Measurements from ENCODE around the gene DLX6.

Gene DLX6

DNA sequence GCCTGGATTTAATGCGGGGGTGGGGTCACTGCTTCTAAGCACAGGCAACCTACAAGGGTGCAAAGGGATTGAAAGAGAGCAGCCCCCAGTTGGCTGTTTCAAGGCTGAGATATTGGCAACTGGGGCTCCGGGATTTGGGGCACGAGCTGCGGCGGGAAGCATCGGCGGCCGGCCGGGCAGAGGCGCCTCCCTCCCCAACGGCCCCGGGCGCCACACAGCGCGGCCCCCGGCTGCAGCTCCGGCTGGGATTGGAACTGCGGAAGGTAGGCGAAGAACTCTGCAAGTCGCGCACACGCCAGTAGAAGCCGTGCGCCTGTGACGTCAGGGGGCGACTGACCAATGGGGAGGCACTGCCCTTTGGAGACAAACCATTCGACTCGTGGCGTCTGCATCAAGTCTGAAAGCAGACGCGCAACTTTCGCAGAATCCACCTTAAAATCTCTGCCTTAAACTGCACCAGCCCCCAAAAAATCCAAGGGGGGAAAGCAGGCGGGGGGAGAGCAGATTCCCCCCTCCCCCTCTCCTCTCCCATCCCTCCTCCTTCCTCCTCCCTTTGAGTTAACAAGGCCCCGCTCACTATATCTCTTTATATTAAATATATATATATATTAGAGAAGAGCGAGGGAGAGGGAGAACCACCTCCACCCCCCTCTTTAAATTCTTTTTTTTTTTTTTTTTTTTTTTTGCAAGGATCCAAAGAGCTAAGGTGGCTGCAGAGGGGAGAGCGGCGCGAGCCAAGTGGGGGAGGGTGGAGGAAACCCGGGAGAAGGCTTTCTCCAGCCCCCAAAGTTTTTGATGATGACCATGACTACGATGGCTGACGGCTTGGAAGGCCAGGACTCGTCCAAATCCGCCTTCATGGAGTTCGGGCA lies at the start of gene DLX6:
Gene DLX6, plus strand, starts transcription at position 371 of the 872 bp plus-strand sequence. Its CDS starts 425 bp downstream, at position 796.
- no peak for DNase-seq

DNA sequence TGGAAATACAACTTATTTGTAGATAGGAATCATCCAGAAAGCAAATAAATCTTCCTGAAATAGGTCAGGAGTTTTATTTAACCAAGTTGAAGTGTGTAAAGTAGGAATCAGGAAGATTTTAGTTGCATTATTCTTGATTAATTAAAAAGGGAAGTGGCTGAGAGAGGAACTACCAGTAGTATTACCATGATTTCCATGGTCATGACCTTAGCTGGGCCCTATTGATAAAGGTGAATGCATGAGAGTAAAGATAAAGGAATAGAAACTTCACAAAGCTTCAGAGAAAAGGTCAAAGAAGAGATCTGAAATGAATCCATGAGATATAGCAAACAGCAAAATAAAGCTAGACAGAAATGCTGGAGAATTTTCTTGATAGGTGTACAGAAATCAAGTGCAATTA lies 46.2 kb upstream of the DLX6 start:
- no peak for DNase-seq

DNA sequence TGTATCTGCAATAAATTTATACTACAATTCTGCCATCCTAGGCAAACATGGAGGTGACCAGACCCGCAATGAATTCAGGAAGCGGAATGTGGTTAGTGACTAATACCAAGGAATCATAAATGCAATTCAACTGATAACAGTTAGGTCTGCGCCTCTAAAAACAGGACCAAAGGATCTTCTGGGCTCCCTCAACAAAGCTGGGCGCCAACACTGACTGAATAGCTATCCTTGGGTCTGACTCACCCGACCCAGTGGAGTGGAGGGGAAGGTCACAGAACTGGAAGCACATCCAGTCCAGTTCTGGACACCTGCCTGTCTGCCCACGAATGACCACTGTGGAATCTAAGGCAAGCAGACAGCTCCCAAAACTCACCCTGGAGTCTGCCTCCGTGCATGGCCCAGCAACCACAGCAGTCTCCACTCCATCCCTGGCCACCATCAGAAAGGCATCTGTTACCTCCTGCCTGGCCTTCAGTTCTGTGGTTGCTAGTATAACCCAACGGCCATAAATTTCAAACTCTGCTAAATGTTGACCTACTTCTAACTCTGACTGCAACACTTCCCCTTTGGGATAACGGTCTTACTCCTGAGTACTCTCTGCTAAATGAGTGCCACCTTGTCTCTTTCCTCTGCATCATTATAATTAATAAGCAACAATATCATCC lies 43.0 kb upstream of the DLX6 start:
- no peak for DNase-seq

DNA sequence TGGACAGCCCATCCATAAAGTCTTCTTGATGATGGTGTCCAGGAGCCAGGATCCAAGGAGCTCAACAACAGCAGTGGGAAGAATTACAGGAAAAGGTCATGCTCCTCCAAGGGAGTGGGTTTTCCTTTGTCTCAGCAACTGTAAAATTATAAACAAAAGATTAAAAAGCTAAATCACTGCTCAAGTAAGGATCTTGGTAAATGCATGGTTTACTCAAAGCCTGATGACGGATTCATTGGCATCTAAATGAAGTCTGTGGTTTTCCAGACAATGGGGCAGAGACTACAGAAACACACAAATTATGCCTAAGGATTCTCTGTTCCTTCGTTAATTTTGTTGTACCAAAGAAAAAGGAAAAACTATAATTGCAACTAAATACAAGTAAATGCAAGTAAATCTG lies 36.4 kb upstream of the DLX6 start:
- DNase-seq = no peak

DNA sequence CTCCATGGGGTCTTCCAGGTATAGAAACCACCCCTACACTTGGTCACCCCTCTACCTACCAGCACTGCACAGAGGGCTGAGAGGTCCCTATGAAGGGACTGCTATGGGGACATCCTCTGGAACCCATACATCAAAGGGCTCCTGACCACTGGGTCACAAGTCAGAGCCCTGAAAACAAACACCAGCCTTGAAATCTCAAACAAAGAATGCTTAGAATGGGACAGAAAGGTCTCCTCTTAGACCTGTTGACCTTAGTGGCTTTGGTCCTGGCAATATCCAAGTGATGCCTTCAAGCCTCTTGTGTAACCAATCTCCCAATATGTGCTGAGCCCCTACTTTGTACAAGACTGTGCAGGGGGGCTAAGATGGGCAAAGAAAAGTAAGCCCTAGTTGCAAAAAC lies 34.6 kb upstream of the DLX6 start:
- no peak for DNase-seq

DNA sequence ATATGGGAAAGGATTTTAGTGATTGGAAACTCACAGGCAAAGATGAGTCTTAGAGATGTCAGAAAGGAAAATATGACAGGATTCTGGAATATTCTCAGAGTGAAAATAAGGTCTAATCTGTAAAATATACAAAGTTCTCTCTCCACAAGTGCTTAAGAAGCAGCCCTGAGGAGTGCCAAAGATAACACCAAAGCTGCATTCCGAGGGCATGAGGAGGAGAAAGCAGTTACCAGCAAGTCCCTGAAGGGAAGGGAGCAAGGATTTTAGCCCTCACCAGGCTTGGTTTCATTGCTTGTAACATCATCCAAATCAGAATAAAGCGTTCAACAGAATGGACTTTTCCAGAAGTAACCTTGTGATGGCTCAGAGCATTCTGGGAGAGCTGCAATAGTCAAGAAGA lies 31.4 kb upstream of the DLX6 start:
- no peak for DNase-seq

DNA sequence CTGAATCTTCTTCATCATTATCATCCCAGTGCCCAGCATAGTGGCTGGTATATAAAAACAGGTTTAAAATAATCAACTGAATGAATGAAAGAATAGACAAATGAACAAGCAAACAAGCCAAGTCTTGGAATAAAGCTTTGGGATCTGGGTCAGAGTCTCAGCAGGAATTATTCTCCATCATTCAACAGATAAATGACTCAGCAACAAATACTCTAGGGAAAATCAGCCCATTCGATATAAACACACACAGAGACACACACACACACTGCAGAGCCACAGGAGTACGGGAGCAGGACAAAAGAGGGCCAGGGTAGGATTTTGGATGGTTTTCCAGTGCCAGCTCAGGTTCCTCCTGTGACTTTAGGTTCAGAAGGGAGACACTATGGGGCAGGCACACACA lies 29.2 kb upstream of the DLX6 start:
- no peak for DNase-seq

DNA sequence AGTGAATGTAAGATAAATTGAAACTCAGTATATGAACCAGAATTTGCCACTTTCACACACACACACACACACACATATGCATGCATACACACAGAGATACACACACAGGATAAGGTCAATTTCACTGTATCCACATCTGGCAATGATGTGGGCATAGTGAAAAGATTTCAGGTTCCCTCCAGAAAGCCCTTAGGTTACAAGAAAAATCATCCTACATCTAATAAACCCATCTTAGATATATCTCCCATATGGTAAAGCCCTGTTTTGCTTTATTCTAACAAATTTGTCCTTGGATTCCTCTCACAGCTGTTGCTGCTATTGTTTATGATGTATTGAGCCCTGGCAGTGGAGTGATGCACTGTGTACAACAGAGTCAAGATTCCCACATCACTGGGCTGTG lies 27.9 kb upstream of the DLX6 start:
- DNase-seq = no peak

DNA sequence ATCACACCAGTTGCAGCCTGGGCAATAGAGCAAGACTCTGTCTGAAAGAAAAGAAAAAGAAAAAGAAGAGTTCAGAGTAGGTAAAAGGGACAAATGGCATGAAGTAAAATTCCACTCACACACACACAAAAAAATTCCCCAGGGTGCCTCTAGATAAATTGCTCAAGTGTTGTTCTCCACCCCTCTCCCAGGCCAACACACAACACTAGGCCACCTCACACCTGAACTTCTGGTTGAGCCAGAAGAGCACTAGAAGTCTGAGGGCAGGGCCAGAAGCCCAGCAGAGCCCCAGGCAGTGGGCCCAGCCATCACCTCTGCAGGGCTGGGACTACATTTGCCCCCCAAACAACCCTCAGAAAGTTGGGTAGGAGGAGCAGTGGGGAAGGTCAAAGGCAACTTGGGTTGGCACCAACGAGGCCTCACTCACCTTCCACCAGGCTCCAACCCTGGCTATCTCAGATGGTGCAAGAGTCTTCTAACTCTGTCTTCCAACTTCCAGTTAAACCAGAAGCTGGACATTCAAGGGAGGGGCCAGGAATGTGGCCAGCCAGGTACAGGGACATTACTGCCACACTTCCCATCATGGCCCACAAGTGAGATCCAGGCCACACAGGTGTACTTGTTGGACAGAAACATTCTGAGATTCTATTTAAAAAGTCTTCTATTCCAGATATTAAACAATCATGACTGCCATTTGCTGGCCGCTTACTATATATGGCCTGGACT lies 25.6 kb upstream of the DLX6 start:
- no peak for DNase-seq

DNA sequence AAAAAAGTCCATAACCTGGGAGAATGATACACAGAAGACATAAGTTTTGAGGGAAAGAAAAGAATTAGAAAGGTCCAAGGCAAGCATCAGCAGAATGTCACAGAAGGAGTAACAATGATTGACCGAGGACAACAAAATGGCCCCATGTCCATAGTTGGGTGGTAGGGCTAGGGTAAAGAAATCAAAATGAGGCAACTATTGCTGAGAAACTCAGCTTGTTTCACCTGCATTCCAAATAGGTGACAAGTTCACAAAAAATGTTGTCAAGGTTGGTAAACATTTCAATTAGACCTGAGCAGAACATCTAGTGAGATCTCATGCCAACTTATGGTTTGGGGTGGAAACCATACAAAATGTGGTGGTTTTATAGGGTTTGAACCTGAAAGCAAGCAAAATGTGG lies 22.8 kb upstream of the DLX6 start:
- DNase-seq = no peak

DNA sequence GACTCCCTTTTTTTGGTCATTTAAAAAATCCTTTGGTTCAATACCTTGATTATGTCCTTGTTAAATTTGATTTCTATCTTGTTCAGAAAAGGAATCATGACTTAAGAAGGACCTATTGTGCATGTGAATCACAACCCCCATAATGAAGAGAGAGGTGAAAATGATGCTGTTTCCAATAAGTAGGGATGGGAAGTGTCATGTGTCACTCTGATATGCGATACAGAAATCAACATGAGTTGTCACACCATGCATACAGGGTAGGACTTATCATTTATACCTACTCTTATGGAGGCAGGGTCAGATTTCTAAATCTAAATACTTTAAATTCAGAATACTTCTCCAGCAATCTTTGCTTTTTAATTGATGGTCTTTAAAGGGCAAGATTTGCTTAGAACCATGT lies 19.4 kb upstream of the DLX6 start:
- no peak for DNase-seq

DNA sequence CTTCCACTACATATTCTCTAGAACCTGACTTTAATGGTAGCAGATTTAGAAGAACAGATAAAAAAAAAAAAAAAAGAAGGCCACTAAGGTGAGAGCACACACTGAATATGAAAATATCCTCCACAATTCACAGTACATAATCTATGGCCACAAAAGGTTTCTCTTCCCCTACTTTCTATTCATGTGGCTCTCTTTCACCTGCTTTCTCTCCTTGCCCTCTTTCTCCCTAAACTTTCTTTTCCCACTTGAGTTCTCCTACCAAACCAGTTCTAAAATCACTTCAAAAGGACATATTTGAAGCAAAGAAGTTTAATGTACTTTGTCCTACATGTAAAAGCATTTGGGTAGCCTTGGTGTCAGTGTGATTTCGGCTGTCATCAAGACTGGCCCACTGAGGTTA lies 18.5 kb upstream of the DLX6 start:
- no peak for DNase-seq

DNA sequence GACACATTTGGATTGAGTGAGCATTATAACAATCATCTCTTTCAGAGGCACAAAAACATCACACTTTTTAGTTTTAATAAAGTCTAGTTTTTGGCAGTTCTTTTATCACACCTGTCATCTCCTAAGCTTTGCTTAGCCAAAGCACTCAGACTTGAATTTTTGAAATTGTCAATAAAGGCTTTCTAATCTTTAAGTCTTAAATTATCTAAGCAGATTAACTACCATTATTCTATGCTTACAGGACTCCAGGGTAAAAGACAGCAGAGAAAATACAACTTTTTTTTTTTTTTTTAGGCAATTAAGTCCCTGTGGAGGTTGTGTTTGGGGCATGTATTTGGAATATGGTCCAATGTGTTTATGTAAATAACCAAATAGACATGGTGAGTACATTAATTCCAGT lies 17.6 kb upstream of the DLX6 start:
- no peak for DNase-seq

DNA sequence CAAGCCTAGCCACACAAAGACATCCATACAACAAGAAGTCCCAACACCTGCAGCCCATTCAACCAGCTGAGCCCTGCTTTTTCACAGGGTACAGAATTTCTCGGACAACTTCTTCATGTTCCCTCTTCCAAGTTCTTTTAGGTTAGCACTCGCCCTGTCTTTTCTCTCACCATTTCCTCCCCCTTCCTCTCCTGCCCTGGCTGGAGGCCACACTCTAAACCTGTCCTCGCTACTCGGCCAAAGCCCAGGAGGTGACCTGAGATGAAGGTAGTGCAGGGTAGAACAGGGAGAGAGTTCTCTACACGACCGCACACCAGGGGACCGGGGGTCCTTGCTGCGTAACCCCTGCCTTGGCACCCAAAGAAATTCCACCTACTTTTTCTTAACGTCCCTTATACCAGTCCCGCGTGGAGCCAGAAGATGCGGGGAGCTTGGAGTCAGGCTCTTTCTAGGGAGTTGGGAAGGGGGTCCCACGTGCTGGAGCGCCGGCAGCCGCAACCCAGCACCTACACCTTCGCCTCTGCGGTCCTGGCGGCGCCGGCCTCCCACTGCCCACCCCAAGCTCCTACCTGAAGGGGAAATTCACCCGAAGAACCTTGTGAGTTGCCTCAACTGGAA lies 16.0 kb upstream of the DLX6 start:
- DNase-seq = no peak

DNA sequence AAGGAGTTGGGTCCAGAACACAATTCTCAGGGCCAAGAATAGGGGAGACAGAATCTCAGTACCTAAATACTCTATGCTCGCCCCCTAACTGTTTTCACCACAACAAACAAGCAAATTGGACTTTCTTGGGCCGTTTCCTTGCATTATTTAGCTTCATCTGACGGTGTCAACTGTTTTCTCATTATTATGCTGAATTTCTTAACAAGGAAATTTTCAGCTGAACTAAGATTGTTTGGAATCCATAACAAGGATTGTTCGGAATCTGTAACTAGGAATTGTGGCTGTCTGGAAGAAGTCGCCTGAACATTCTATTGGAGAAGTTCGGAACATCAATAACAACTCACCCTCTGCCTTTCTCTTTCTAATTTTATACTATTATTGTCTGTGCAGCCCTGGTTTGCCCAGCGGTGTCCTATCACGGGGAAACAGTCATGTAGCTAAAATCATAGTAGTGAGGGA lies 15.5 kb upstream of the DLX6 start:
- DNase-seq = no peak

DNA sequence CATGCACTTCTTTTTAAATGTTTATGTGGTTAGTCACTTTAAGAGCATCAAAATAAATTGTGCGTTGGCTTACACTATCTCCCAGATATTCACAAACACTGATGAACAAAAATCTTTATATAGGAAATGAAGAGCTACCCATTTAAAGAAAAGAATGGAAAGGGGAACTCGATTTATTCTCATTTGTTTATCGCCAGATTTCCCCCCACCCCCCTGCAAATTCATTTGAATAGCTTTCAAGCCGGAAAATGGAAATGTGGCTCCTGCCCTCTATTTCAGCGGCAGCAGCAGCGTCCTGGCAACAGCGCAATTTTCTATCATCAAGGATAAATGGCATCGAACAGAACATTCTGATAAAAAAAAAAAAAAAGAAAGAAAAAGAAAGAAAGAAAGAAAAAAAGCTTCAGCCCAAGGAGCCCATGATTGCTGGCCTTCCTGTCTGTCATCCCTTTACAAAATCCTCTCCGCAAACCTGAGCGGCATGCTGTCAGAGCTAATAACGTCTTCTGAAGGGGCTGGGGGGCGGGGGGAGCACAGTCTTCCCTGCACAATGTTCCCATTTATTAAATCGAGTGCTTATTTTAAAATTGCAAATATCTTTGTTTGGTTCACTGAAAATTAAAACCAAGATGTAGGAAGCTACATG lies 13.7 kb upstream of the DLX6 start:
- no peak for DNase-seq

DNA sequence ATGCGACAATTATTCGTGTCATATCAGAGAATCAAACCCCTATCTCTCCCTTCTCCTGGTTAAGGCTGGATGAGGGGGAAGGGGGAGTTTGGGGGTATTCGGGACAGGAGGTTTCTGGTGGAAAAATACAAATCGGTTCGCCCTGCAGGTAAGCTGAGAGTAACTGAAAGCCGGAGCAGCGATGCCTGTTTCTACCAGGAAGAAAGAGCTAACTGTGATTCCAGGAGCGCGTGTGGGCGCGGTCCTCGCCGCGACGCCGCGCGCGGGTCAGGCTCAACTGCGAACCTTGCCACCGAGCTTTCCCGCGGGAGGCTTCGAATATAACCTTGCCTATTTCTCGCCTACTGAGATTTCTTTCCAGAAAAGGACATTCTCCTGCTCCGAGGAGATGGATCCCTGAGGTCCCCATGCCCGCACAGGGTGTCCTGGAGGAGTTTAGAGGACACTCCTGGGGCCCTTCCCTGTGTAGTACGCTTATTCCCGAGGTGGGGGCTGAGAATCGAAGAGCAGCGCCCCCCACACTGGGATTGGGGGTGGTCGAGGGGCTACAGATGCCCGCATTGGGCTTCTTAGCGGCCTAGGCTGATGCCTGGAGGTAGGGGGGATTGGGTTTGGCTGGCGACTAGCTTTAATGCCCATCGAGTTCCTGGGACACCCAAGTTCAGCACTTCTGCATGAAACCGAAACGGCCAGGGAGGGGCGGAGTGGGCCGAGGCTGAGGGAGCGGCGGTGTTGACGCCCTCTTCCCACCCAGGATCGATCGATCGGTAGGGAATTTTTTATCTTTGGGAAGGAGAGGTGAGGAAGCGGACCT lies 13.0 kb upstream of the DLX6 start:
- no peak for DNase-seq

DNA sequence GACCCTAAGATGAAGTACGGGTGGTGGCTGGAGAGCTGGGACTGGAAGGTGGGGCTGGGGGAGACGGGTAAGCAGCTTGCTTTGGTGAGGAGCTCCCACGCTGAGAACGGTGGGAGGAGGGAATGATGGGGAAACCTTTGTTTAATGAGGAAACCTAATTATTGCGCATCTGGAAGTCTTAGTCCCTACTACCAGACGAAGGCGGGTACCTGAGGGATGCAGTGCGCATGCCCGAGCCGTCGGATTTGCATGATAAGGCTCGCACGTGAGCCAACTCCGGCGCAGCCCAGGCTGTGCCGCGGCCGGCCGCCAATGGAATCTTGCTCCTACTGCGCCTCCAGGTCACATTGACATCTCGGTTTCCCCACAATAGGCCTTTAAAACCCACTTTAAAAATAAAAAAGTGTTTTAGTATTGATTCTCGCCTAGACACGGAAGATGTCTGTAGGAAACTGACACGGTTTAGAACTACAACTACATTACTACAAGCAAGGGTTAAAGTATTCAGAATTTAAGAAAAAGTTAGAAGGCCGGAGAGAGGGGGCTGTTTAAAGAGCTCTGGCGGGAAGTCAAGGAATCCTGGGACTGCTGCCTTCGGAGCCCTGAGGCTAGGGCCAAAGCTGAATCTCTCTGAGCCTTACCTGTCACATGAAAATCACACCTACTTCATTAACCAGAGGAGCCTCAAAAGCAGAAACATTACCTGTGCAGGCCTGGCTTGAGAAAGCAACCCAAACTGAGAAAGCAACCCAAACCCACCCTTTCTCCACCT lies 12.1 kb upstream of the DLX6 start:
- no peak for DNase-seq

DNA sequence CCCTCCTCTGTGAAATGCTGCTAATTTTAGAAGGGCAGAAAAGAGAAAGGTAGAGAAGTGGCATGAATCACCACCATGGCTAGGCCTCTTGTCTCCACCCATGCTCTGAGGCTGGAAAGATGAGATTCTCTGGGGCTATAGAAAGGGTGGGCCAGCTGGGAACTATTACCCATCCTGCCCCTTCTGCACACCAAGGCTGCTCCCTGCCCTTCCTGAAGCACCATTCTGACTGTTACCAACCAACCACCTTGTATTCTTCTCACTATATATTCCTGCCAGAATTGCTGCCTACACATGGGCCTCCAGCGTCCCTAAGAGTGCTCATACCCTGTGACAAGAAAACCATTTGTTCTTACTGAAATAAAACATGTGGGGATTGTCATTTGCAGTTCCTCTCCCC lies 11.4 kb upstream of the DLX6 start:
- DNase-seq = no peak

DNA sequence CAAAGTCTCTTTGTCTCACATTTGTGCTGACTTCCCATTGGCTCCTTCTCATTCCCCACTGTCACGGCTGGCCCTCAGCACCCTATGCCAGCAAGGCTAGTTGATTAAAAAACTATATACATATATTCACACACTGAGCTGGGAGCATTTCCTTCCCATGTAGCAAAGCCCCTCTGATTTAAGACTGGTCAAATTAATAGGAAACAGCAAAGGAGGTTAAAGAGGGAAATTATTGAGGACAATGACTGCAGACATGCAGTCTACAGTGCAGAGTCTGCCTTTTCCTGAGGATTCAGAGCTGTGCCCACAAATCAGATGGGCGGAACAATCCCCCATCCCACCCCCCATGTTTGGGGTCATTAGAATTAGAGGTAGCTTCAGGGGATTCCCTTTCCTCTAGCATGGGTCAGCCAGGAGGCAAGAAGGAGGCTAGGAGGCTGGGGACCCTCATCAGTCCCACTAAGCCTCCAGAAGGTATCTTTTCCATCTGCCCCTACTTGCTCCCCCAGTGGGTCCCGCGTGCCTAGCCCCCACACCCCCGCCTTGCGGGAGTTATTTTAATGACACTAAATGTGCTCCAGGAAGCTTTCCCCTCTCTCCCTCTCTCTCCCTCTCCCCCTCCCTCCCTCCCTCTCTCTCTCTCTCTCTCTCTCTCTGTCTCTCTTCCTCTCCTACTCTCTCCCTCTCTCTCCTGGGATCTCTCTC lies 9.8 kb upstream of the DLX6 start:
- DNase-seq = no peak
